H9 (cell line): ENCODE results near the gene MAPK8IP3. TPM values are rescaled to one million over a fixed set of nuclear protein-coding genes. Genes with fewer than 3 reads are reported as not detected.

Experiments used
- DNase-seq: peaks from one replicate; pipeline ENCODE4 v3.0.0-alpha.2; 2017
- H2AFZ ChIP-seq: one replicate; pipeline ENCODE4 v1.6.1; 2013; ENCODE audit warnings: mild to moderate bottlenecking, low read length, control low read depth, moderate library complexity
- H2AK5ac ChIP-seq: 2 replicates; pipeline ENCODE4 v1.6.1; 2013; ENCODE audit warnings: low read length, control low read depth, mixed read lengths; ENCODE audit not compliant: insufficient read length
- H2BK120ac ChIP-seq: one replicate; pipeline ENCODE4 v1.6.1; 2013; ENCODE audit warnings: low read depth, mild to moderate bottlenecking, low read length, control low read depth, inconsistent platforms; ENCODE audit not compliant: poor library complexity, severe bottlenecking
- H2BK12ac ChIP-seq: 2 replicates; pipeline ENCODE4 v1.6.1; 2013; ENCODE audit warnings: low read length, control low read depth, mixed read lengths, low read depth; ENCODE audit not compliant: insufficient read length
- H2BK15ac ChIP-seq: 2 replicates; pipeline ENCODE4 v1.6.1; 2013; ENCODE audit warnings: low read depth, low read length, control low read depth
- H2BK20ac ChIP-seq: one replicate; pipeline ENCODE4 v1.6.1; 2013; ENCODE audit warnings: low read depth, mild to moderate bottlenecking, low read length, control low read depth, inconsistent platforms; ENCODE audit not compliant: poor library complexity, severe bottlenecking
- H2BK5ac ChIP-seq: 2 replicates; pipeline ENCODE4 v1.6.1; 2013; ENCODE audit warnings: low read length, control low read depth, mixed read lengths; ENCODE audit not compliant: insufficient read length
- H3K14ac ChIP-seq: 2 replicates; pipeline ENCODE4 v1.6.1; 2013; ENCODE audit warnings: low read length, control low read depth; ENCODE audit not compliant: insufficient read depth
- H3K18ac ChIP-seq: 2 replicates; pipeline ENCODE4 v1.6.1; 2013; ENCODE audit warnings: low read depth, mild to moderate bottlenecking, mixed read lengths, low read length, control low read depth; ENCODE audit not compliant: insufficient read length
- H3K23ac ChIP-seq: 2 replicates; pipeline ENCODE4 v1.6.1; 2013; ENCODE audit warnings: low read length, control low read depth, mixed read lengths, low read depth; ENCODE audit not compliant: insufficient read length
- H3K23me2 ChIP-seq: 2 replicates; pipeline ENCODE4 v1.6.1; 2013; ENCODE audit warnings: low read depth, mild to moderate bottlenecking, mixed read lengths, low read length, control low read depth; ENCODE audit not compliant: insufficient read length, poor library complexity, severe bottlenecking
- H3K27ac ChIP-seq: 2 replicates; pipeline ENCODE4 v1.5.1; 2013; ENCODE audit warnings: low read length, control low read depth, mixed read lengths, low read depth; ENCODE audit not compliant: insufficient read length
- H3K27me3 ChIP-seq: 2 replicates; pipeline ENCODE4 v1.6.1; 2013; ENCODE audit warnings: low read length, control low read depth, inconsistent platforms; ENCODE audit not compliant: insufficient read depth
- H3K4ac ChIP-seq: 2 replicates; pipeline ENCODE4 v1.6.1; 2013; ENCODE audit warnings: low read depth, mild to moderate bottlenecking, control low read depth, inconsistent platforms, low read length, moderate library complexity
- H3K4me1 ChIP-seq: 2 replicates; pipeline ENCODE4 v1.6.1; 2013; ENCODE audit warnings: low read length, control low read depth, inconsistent platforms; ENCODE audit not compliant: insufficient read depth
- H3K4me2 ChIP-seq: 2 replicates; pipeline ENCODE4 v1.6.1; 2013; ENCODE audit warnings: low read length, control low read depth, mixed read lengths; ENCODE audit not compliant: insufficient read length, insufficient read depth
- H3K56ac ChIP-seq: 2 replicates; pipeline ENCODE4 v1.6.1; 2013; ENCODE audit warnings: low read depth, mild to moderate bottlenecking, mixed read lengths, low read length, control low read depth; ENCODE audit not compliant: insufficient read length
- H3K79me1 ChIP-seq: 2 replicates; pipeline ENCODE4 v1.6.1; 2013; ENCODE audit warnings: low read depth, mild to moderate bottlenecking, moderate library complexity, low read length, control low read depth, inconsistent platforms; ENCODE audit not compliant: insufficient read depth, poor library complexity, severe bottlenecking
- H3K79me2 ChIP-seq: 2 replicates; pipeline ENCODE4 v1.6.1; 2013; ENCODE audit warnings: low read length, control low read depth, inconsistent platforms; ENCODE audit not compliant: insufficient read depth
- H3K9ac ChIP-seq: 2 replicates; pipeline ENCODE4 v1.6.1; 2013; ENCODE audit warnings: low read length, control low read depth, mixed read lengths; ENCODE audit not compliant: insufficient read length; ENCODE audit errors: extremely low read depth
- H3K9me3 ChIP-seq: one replicate; pipeline ENCODE4 v1.6.1; 2013; ENCODE audit warnings: low read depth, low read length, inconsistent platforms; ENCODE audit not compliant: control insufficient read depth
- H3T11ph ChIP-seq: one replicate; pipeline ENCODE4 v1.6.1; 2013; ENCODE audit warnings: mild to moderate bottlenecking, low read length, control low read depth, inconsistent platforms
- H4K20me1 ChIP-seq: one replicate; pipeline ENCODE4 v1.6.1; 2013; ENCODE audit not compliant: control insufficient read depth, insufficient read length, insufficient read depth
- H4K5ac ChIP-seq: 2 replicates; pipeline ENCODE4 v1.6.1; 2013; ENCODE audit warnings: low read depth, mild to moderate bottlenecking, mixed read lengths, low read length, control low read depth; ENCODE audit not compliant: insufficient read length
- H4K8ac ChIP-seq: replicated peaks from 2 replicates; pipeline ENCODE4 v1.6.1; 2013; ENCODE audit warnings: low read length, control low read depth, mixed read lengths, low read depth; ENCODE audit not compliant: insufficient read length
- H4K91ac ChIP-seq: 2 replicates; pipeline ENCODE4 v1.6.1; 2013; ENCODE audit warnings: low read depth, mild to moderate bottlenecking, moderate library complexity, mixed read lengths, low read length, control low read depth; ENCODE audit not compliant: insufficient read length
- H3K27ac Mint-ChIP-seq, 3 experiments: 2 replicates in 2 of 3; 3 replicates in 1 of 3; pipeline ENCODE4 v1.8.0; 2020 to 2021; ENCODE audit warnings: mixed read lengths in 3 of 3, mild to moderate bottlenecking in 1 of 3, moderate library complexity in 1 of 3
- H3K27me3 Mint-ChIP-seq: 2 replicates; pipeline ENCODE4 v1.8.0; 2021; ENCODE audit warnings: low read depth, mild to moderate bottlenecking, moderate library complexity, mixed read lengths
- H3K36me3 Mint-ChIP-seq, 3 experiments: 2 replicates in 2 of 3; 3 replicates in 1 of 3; pipeline ENCODE4 v1.8.0; 2020 to 2021; ENCODE audit warnings: low read depth in 3 of 3, mixed read lengths in 3 of 3; ENCODE audit not compliant: insufficient read depth in 1 of 3
- H3K4me1 Mint-ChIP-seq, 2 experiments: 2 replicates each; pipeline ENCODE4 v1.8.0; 2020; ENCODE audit warnings: mixed read lengths in 2 of 2
- H3K4me3 Mint-ChIP-seq, 2 experiments: 2 replicates in 1 of 2; 3 replicates in 1 of 2; pipeline ENCODE4 v1.8.0; 2020 to 2021; ENCODE audit warnings: mild to moderate bottlenecking in 2 of 2, mixed read lengths in 2 of 2, moderate library complexity in 1 of 2
- H3K9me3 Mint-ChIP-seq, 2 experiments: 2 replicates in 1 of 2; 3 replicates in 1 of 2; pipeline ENCODE4 v1.8.0; 2020; ENCODE audit warnings: mild to moderate bottlenecking in 2 of 2, mixed read lengths in 2 of 2, moderate library complexity in 1 of 2
- WGBS: extraction: QIAGEN DNeasy Blood & Tissue Kit; methylation state at CpG from one replicate; pipeline ENCODE4 v1.1.7; 2013; ENCODE audit warnings: missing lambda C conversion rate, low lambda C conversion rate, mixed read lengths; ENCODE audit not compliant: insufficient read length; ENCODE audit errors: extremely low coverage; 5-methylcytosine and 5-hydroxymethylcytosine counted together
- total RNA-seq: library from RNA; stranded (reverse); gene quantifications from 2 replicates; pipeline ENCODE4 v1.2.1, GENCODE V29; 2021
- TF ChIP-seq, protein P1 (sequence below): fragments of 200-600 bp; sonication (generic); conservative IDR thresholded peaks from 3 replicates; pipeline ENCODE4 v1.8.0; 2021; ENCODE audit warnings: antibody characterized with exemption, mild to moderate bottlenecking

The MAPK8IP3 gene
- total RNA-seq, 1 experiment from 2014 or later = 51.3 TPM

DNA sequence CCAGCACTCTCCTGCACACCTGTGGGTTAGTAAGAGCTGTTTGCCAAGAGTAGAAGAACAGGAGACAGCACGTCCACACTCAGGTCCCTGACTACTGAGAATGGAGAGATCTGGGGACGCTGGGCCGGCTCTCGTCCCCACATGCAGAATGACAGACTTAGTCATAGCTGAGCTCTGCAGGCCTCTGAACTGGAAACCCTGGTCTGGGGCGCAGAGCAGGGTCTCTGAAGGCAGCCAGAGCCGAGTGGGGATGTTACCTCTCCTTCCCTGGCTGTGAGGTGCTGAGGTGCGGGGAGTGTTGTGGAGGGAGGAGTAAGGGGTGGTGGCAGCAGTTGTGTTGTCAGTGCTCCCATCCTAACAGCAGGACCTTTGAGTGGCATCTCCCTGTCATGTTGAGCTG is 35.1 kb upstream of the MAPK8IP3 start:
- Histone ChIP-seq H3T11ph (no peak overlapping the region), H3K23me2 (no peaks in the 10 kb centered on the region), H3K18ac (no peak overlapping the region), H3K4ac (no peak overlapping the region), H2AFZ (no peak overlapping the region), H2BK20ac (no peak overlapping the region), H3K27ac (no peak overlapping the region), H2AK5ac (no peak overlapping the region), H2BK15ac (no peak overlapping the region), H2BK5ac (no peak overlapping the region), H2BK12ac (no peak overlapping the region), H3K56ac (no peak overlapping the region), H3K14ac (no peak overlapping the region), H3K9me3 (no peaks in the 10 kb centered on the region), H2BK120ac (no peak overlapping the region), H3K79me2 (no peaks in the 10 kb centered on the region), H4K8ac (no peak overlapping the region), H3K4me1 (no peaks in the 10 kb centered on the region), H3K27me3 (no peaks in the 10 kb centered on the region), H4K91ac (no peak overlapping the region), H4K5ac (no peak overlapping the region), H3K4me2 (no peak overlapping the region), H3K79me1 (no peaks in the 10 kb centered on the region), H4K20me1 (no peaks in the 10 kb centered on the region), H3K23ac (no peak overlapping the region), H3K9ac (no peak overlapping the region)
- no peaks in the 10 kb centered on the region; a peak in 1 of 5 replicates for H3K9me3 Mint-ChIP-seq
- no peak for DNase-seq
- H3K4me3 Mint-ChIP-seq = no peak overlapping the region
- TF ChIP-seq, protein P1, sequence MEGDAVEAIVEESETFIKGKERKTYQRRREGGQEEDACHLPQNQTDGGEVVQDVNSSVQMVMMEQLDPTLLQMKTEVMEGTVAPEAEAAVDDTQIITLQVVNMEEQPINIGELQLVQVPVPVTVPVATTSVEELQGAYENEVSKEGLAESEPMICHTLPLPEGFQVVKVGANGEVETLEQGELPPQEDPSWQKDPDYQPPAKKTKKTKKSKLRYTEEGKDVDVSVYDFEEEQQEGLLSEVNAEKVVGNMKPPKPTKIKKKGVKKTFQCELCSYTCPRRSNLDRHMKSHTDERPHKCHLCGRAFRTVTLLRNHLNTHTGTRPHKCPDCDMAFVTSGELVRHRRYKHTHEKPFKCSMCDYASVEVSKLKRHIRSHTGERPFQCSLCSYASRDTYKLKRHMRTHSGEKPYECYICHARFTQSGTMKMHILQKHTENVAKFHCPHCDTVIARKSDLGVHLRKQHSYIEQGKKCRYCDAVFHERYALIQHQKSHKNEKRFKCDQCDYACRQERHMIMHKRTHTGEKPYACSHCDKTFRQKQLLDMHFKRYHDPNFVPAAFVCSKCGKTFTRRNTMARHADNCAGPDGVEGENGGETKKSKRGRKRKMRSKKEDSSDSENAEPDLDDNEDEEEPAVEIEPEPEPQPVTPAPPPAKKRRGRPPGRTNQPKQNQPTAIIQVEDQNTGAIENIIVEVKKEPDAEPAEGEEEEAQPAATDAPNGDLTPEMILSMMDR = no peak
- no peaks in the 10 kb centered on the region for H3K27me3 Mint-ChIP-seq
- no peak overlapping the region for H3K27ac Mint-ChIP-seq
- no CpG with 5 or more reads among the region's 7 CpGs for WGBS
- peaks cover 42 to 97% (median 88%) of the 10 kb centered on the region in 3 experiments; a peak in 6 of 7 replicates for H3K36me3 Mint-ChIP-seq
- no peaks in the 10 kb centered on the region for H3K4me1 Mint-ChIP-seq
